ENCODE results near the gene GLRA3. TPM values are rescaled to one million over a fixed set of nuclear protein-coding genes. Genes with fewer than 3 reads are reported as not detected.

The GLRA3 gene
- total RNA-seq, 2 experiments from 2014 or later, result not detected

DNA sequence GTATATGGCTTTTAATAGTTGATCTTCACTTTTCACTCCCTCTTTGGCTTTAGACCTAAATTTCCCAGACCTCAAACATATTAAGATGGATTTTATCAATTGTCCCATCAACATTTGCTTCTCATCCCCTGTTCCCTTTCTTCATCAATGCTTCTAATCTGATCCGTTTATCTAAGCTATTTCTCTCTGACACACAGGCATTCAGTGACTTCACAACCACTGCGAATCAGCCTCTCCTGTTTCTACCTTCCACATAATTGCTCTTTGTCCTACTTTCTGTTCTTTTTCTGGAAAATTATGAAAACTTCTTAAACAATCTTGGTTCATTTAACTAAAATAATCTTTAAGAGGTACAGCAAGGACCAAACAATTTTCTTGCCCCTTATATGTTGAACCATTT lies 115.2 kb downstream of the GLRA3 start:
- ChIA-PET CTCF (interaction anchor here (1.0 to 1.3 kb wide), 3 partner anchors 15 to 349 kb away, joined by 3 to 4 read pairs (median 3); no protein-coding TSS in a partner anchor), POLR2A (no interaction called here)
- Mint-ChIP-seq H3K4me3 (no peak overlapping the region), H3K36me3 (ENCODE audit: low read depth) (no peaks in the 10 kb centered on the region), H3K27me3 (peaks cover 7% of the 10 kb centered on the region), H3K4me1 (ENCODE audit: low read depth) (no peaks in the 10 kb centered on the region), H3K27ac (no peak overlapping the region), H3K9me3 (no peaks in the 10 kb centered on the region)
- DNase-seq (no peak), ATAC-seq (no peak)
- TF ChIP-seq, protein P1, sequence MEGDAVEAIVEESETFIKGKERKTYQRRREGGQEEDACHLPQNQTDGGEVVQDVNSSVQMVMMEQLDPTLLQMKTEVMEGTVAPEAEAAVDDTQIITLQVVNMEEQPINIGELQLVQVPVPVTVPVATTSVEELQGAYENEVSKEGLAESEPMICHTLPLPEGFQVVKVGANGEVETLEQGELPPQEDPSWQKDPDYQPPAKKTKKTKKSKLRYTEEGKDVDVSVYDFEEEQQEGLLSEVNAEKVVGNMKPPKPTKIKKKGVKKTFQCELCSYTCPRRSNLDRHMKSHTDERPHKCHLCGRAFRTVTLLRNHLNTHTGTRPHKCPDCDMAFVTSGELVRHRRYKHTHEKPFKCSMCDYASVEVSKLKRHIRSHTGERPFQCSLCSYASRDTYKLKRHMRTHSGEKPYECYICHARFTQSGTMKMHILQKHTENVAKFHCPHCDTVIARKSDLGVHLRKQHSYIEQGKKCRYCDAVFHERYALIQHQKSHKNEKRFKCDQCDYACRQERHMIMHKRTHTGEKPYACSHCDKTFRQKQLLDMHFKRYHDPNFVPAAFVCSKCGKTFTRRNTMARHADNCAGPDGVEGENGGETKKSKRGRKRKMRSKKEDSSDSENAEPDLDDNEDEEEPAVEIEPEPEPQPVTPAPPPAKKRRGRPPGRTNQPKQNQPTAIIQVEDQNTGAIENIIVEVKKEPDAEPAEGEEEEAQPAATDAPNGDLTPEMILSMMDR (IDR thresholded peaks at IDR 0.05), result no peak
- intact Hi-C loops (cut with micrococcal nuclease), result no loop called here

GRCh38 chr4:174713181-174713580 lies 115.9 kb downstream of the GLRA3 start:
- intact Hi-C loops (cut with micrococcal nuclease), result no loop called here
- ChIA-PET CTCF (interaction anchor here (1.3 kb wide), 1 partner anchor 348 kb away, joined by 3 read pairs; no protein-coding TSS in a partner anchor), POLR2A (no interaction called here)
- no peak overlapping the region for H3K27ac Mint-ChIP-seq
- no peaks in the 10 kb centered on the region for H3K9me3 Mint-ChIP-seq
- no peaks in the 10 kb centered on the region for H3K4me1 Mint-ChIP-seq (ENCODE audit: low read depth)
- peaks cover 7% of the 10 kb centered on the region for H3K27me3 Mint-ChIP-seq
- ATAC-seq (no peak), DNase-seq (no peak)
- no peaks in the 10 kb centered on the region for H3K36me3 Mint-ChIP-seq (ENCODE audit: low read depth)
- TF ChIP-seq, protein P1 (IDR thresholded peaks at IDR 0.05), result no peak
- no peak overlapping the region for H3K4me3 Mint-ChIP-seq

GRCh38 chr4:174709526-174709925 lies 119.5 kb downstream of the GLRA3 start:
- ATAC-seq (no peak), DNase-seq (no peak)
- Mint-ChIP-seq H3K36me3 (ENCODE audit: low read depth) (no peaks in the 10 kb centered on the region), H3K27me3 (peaks cover 7% of the 10 kb centered on the region), H3K9me3 (no peaks in the 10 kb centered on the region), H3K27ac (no peak overlapping the region), H3K4me3 (no peak overlapping the region), H3K4me1 (ENCODE audit: low read depth) (no peaks in the 10 kb centered on the region)
- intact Hi-C loops (cut with micrococcal nuclease), result no loop called here
- TF ChIP-seq, protein P1 (IDR thresholded peaks at IDR 0.05), result no peak
- ChIA-PET POLR2A (no interaction called here), CTCF (no interaction called here)

DNA sequence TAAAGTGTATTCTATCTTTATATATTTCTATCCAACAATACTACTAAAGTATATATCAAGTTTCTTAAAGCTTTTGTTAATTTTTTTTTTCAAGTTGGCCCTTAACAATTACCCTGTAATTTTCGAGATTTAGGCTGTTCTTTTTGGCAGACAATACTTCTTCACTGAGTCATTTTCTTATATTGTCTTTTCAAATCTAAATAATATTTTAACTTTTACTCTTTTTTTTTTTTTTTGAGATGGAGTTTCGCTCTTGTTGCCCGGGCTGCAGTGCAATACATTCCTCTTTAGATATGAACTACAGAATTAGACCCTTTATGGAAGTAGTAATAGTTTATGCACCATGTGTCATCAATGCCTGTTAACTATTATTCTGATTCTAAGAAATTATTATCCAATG lies 120.7 kb downstream of the GLRA3 start:
- Mint-ChIP-seq H3K4me1 (ENCODE audit: low read depth) (no peaks in the 10 kb centered on the region), H3K36me3 (ENCODE audit: low read depth) (no peaks in the 10 kb centered on the region), H3K9me3 (no peaks in the 10 kb centered on the region), H3K27me3 (peaks cover 1% of the 10 kb centered on the region), H3K4me3 (no peak overlapping the region), H3K27ac (no peak overlapping the region)
- ATAC-seq, result no peak
- intact Hi-C loops (cut with micrococcal nuclease), result no loop called here
- ChIA-PET CTCF (no interaction called here), POLR2A (no interaction called here)
- TF ChIP-seq, protein P1 (IDR thresholded peaks at IDR 0.05), result no peak
- no peak for DNase-seq

DNA sequence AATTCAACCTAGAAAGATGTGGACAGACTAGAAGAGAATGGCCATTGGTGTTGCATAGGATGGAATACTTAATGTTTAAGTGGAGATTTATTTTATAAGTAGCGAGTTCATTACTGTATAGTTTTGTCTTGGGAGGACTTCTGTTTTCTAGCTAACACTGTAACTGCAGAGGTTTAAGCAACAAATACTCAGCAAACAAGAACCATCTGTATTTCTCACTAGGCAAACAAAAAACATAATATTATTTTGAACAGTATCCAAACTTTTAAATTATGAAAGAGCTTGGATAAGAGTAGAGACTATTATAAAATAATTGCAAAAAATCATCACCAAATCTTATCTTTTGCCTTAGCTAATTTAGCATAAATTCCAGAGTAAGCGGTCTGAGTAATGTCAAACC lies 121.1 kb downstream of the GLRA3 start:
- ChIA-PET POLR2A (no interaction called here), CTCF (no interaction called here)
- H3K4me1 Mint-ChIP-seq (ENCODE audit: low read depth), result no peaks in the 10 kb centered on the region
- no peak for DNase-seq
- H3K36me3 Mint-ChIP-seq (ENCODE audit: low read depth), result no peaks in the 10 kb centered on the region
- no peaks in the 10 kb centered on the region for H3K27me3 Mint-ChIP-seq
- no peak overlapping the region for H3K27ac Mint-ChIP-seq
- no peak overlapping the region for H3K4me3 Mint-ChIP-seq
- no peaks in the 10 kb centered on the region for H3K9me3 Mint-ChIP-seq
- intact Hi-C loops (cut with micrococcal nuclease), result no loop called here
- no peak for ATAC-seq
- TF ChIP-seq, protein P1 (IDR thresholded peaks at IDR 0.05), result no peak
